HG02610 (cell line): ENCODE results near the gene RAD23B.

Experiments used
- ATAC-seq: cut with Tn5 transposase; IDR thresholded peaks from one replicate; pipeline ENCODE4 v1.9.1; 2021; ENCODE audit warnings: mild to moderate bottlenecking, moderate library complexity; ENCODE audit not compliant: unreplicated experiment

RAD23B gene

GRCh38 chr9:107367727-107368502, 84.8 kb downstream of the RAD23B start:
- ATAC-seq, result no peak

DNA sequence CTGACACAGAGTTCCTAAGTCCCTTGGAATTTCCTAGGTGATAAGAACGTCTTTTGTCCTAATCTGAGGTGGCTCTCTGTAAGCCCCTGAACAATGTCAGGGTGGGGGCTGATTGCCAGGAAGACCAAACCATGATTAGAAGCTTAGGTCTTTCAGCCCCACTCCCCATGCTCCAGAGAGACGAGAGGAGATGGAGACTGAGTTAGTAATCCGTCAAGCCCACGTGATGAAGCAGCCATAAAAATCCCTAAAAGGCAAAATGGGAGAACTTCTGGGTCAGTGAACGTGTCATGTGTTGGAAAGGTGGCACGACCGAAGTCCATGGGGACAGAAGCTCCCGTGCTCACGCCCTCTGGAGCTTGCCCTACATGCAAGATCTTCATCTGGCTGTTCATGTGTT, 85.6 kb downstream of the RAD23B start:
- no peak for ATAC-seq

GRCh38 chr9:107373809-107374208, 90.7 kb downstream of the RAD23B start:
- no peak for ATAC-seq

DNA sequence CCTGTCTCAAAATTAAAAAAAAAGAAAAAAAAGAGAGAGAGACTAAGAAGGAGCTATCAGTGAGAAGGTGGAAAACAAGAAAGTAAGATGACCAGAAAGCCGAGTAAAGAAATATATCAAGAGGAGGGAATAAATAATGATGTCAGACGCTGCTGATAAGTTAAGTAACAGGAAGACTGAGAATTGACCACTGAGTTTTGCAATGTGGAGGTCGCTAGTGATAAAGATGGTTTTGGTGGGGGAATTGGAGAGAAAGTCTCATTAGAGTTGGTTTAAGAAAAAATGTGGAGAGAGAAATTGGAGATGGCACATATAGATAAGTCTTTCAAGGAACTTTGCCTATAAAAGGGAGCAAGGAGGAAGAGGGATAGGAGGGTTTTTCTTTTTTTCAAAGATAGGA, 91.9 kb downstream of the RAD23B start:
- ATAC-seq, result no peak

GRCh38 chr9:107375651-107376369, 92.7 kb downstream of the RAD23B start:
- ATAC-seq, result no peak

GRCh38 chr9:107378006-107378405, 94.9 kb downstream of the RAD23B start:
- no peak for ATAC-seq
